ENCODE data around the gene LIN7B. TPM values are rescaled to one million over a fixed set of nuclear protein-coding genes. Genes with fewer than 3 reads are reported as not detected.

The LIN7B gene
- total and polyA plus RNA-seq, 9 of the 15 experiments (the other 6 are each of a cell fraction or from before 2014, with no cell fraction given), result 0.89 to 15.7 (median 4.0) TPM

DNA sequence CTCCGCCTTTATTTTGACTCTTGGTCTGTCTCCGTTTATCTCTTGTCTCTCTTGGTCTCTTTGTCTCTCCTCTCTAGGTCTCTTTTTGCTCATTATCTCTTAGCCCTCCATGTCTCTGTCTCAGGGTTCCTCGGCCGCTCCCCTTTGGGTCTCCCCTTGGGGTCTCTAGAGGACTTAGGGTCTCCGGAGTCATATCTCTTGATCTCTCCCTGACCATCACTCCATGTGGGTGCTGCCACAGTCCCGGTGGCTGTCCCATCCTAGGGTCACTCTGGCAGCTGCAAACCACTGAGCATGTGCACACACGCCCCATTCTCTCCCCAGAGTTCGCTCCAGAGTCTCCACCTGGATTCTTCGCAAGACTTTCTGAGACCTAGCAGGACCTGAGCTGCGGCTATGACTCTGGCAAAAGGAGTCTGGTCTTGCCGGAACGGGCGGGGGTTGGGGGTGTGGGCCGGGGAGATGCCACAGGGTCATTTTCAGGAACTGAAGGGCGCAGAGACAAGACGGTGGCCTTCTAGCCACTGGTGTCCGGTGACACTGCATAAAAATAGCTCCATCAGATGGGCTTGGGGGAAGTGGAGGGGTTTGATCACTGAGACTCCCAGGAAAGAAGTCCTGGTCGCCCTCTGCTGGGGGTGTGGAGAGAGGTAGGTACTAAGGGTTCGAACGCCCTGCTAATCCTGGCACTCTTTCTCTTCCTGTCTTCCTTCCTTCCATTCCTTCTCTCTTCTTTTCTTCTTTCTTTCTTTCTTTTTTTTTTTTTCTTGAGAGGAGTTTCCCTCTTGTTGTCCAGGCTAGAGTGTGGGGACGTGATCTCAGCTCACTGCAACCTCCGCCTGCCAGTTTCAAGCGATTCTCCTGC is 40.4 kb upstream of the LIN7B start (continued):
- TF ChIP-seq TFE3 (CRISPR knock-in tag; IDR thresholded peaks at IDR 0.05) (no peak), GATAD2A (IDR thresholded peaks at IDR 0.05) (no peak), CXXC5 (CRISPR knock-in tag; IDR thresholded peaks at IDR 0.05) (no peak), ZNF75A (CRISPR knock-in tag; IDR thresholded peaks at IDR 0.05) (no peak), JUNB (CRISPR knock-in tag; conservative IDR thresholded peaks at IDR 0.05) (no peak), BDP1 (IDR thresholded peaks at IDR 0.05; ENCODE audit: insufficient read depth, insufficient read length) (no peak), KHSRP (IDR thresholded peaks at IDR 0.05) (no peak), UBTF (IDR thresholded peaks at IDR 0.05; ENCODE audit: borderline replicate concordance in 1 of 2, low read depth in 2 of 2, low read length in 2 of 2) (0 out of 4 replicates have a peak, but pooled peaks of 1 of the 2 experiments have one; percentile 14), BRF2 (IDR thresholded peaks at IDR 0.05; ENCODE audit: borderline replicate concordance, insufficient read depth, insufficient read length) (no peak), THAP12 (CRISPR knock-in tag; IDR thresholded peaks at IDR 0.05) (no peak), ARHGAP35 (IDR thresholded peaks at IDR 0.05; ENCODE audit: partially characterized antibody) (no peak), ZNF354B (CRISPR knock-in tag; IDR thresholded peaks at IDR 0.05) (no peak), YY1 (IDR thresholded peaks at IDR 0.05; ENCODE audit: borderline replicate concordance in 1 of 3, control insufficient read depth in 1 of 3, extremely low read depth in 1 of 3, insufficient read depth in 3 of 3, insufficient read length in 1 of 3, insufficient replicate concordance in 2 of 3, low read depth in 1 of 3, low read length in 2 of 3) (peak in 2 of 3 experiments; percentile 10 to 20), ZNF431 (CRISPR knock-in tag; IDR thresholded peaks at IDR 0.05) (no peak), KDM1A (IDR thresholded peaks at IDR 0.05) (no peak)
